ENCODE data around the gene RPS2.

GRCh38 chr16:1946495-1947368 is 17.9 kb downstream of the RPS2 start:
- TF ChIP-seq EZH2 (IDR thresholded peaks at IDR 0.05; ENCODE audit: insufficient read depth, poor library complexity, severe bottlenecking), result no peak
- TF ChIP-seq EZH2phosphoT487 (IDR thresholded peaks at IDR 0.05; ENCODE audit: insufficient read depth, low read depth), result no peak

Measured in GM23248 (cell line).